ENCODE data around the gene C17orf50. TPM values are rescaled to one million over a fixed set of nuclear protein-coding genes. Genes with fewer than 3 reads are reported as not detected.
"Not testable (repeated sequence)": the region's sequence is repeated elsewhere in the genome, so short reads cannot be mapped to it uniquely, and the experiment has no call there.

Gene C17orf50
- total RNA-seq, 2 experiments from 2014 or later, result not detected

DNA sequence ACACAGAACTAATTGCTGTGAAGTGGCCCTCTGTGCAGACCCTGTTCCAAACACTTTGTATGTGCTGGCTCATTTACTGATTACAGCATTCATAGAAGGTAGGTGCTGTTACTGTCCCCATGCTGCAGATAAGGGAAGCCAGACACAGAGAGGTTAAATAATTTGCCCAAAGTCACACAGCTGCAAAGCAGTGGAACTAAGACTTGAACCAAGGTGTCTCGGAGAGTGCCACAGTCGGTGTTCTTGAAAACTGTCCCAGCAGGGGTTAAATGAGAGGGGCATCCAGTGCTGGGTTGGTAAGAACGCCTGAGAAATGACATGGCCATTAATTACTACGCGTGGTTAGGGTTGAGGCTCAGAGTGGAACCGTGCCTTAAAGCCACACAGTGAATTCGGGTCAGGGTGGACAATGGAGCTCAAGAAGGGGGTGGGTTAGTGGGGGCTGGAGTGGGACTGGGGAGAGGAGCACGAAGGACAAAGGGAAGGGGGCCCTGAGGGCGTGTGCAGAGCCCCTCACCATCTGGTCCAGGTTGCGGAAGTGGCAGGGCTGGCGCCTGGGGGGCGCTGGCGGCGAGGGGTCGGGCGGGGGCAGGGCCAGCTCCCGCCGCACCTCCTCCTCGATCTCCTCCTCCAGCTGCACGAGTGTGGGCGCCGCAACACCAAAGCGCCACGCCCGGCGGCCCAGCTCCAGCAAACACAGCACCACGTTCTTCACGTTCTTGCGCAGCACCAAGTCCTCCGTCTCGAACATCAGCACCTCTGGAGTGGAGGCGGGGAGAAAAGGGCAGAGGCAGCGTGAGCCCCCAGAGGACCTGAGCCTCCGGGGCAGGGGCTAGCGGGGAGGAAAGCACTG is 10.9 kb upstream of the C17orf50 start:
- CTCF ChIA-PET, result interaction anchor here (0.6 to 7.6 kb wide), 7 partner anchors 10 to 195 kb away, joined by 3 to 58 read pairs (median 4); no protein-coding TSS in a partner anchor
- no peak overlapping the region for H3K4me3 Mint-ChIP-seq
- no peaks in the 10 kb centered on the region for H3K36me3 Mint-ChIP-seq
- DNase-seq, result no peak
- H3K9me3 Mint-ChIP-seq (ENCODE audit: low read depth), result no peaks in the 10 kb centered on the region
- H3K4me1 Mint-ChIP-seq, result peaks cover 8% of the 10 kb centered on the region
- H3K27me3 Mint-ChIP-seq, result peaks cover 49% of the 10 kb centered on the region
- ATAC-seq, result no peak
- H3K27ac Mint-ChIP-seq, result no peak overlapping the region

DNA sequence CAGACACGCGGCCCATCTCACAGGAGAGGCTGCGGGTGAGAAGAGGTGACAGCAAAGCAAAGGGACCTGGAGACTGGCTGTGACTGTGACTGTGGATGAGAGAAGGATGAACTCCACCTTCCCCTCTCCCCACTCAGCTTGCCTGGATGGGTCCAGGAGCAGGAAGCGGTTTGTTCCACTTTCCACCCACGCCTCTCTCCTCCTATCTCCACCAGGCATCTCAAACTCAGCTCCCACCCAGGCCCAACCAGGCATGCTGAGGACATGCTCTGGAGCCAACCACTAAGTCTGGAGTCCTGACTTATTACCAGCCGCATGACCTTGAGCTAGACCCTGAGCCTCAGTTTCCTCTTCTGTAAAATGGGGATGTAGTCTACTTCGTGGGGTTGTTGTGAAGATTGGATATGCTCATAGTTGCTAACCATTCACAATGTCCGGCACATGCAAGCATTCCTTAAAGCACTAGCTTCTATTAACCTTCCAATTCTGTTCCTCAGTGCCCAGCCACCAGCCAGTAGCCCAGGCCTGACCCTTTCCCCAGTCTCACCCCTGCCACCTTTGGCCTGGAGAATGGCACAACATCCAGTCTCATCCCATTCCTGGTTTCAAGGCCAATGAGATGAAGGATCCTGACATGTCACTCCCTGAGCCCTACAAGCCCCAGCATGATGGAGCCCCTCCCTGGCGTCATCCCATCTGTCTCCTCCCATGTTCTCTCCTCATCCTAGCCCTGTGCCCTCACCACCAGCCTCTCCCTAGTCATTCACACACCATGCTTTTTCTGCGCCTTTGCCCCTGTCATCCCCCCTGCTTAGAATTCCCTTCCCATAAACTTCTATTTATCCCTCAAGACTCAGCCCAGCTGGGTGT is 9.9 kb upstream of the C17orf50 start:
- ATAC-seq (no peak), DNase-seq (no peak)
- H3K36me3 Mint-ChIP-seq, result no peaks in the 10 kb centered on the region
- H3K4me3 Mint-ChIP-seq, result no peak overlapping the region
- no peak overlapping the region for H3K27ac Mint-ChIP-seq
- H3K27me3 Mint-ChIP-seq, result peaks cover 53% of the 10 kb centered on the region
- H3K9me3 Mint-ChIP-seq (ENCODE audit: low read depth), result no peaks in the 10 kb centered on the region
- CTCF ChIA-PET, result interaction anchor here (7.6 kb wide), 1 partner anchor 14 kb away, joined by 58 read pairs; no protein-coding TSS in a partner anchor
- peaks cover 8% of the 10 kb centered on the region for H3K4me1 Mint-ChIP-seq

DNA sequence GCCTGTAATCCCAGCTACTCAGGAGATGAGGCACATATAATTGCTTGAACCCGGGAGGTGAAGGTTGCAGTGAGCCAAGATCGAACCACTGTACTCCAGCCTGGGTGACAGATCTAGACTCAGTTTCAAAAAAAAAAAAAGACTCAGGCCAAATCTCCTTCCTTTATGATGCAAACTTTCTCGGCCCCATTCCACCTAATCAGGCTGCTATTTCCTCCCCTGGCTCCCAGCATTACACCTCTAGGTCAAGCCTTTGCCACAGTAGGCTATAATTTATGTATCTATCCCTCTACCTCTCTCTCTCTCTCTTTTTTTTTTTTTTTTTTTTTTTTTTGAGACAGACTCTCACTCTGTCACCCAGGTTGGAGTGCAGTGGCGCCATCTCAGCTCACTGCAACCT is 9.1 kb upstream of the C17orf50 start:
- not testable (repeated sequence) for H3K36me3 Mint-ChIP-seq; H3K4me3 Mint-ChIP-seq; H3K9me3 Mint-ChIP-seq (ENCODE audit: low read depth); DNase-seq; H3K4me1 Mint-ChIP-seq; H3K27ac Mint-ChIP-seq; ATAC-seq
- CTCF ChIA-PET, result interaction anchor here (7.6 kb wide), 1 partner anchor 14 kb away, joined by 58 read pairs; no protein-coding TSS in a partner anchor
- H3K27me3 Mint-ChIP-seq, result peaks cover 53% of the 10 kb centered on the region

DNA sequence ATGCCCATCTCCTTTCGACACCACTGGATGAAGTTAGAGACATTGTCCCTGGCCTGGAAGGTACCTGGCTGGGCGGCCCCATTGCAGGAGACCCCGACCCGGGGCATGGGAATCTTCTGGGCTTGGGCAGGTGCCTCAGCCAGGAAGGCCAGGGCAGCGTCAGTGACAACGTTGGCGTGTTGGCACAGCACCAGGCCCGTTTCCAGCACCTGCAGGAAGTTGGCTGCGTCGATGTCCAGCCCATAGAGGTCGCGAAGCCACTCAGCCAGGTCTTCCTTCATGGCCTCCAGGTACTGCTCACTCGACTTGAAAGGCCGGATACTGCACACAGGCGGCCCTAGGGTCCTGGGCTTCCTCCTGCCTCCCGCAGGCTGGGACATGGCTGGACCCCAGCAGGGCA is 8.2 kb upstream of the C17orf50 start:
- Mint-ChIP-seq H3K4me1 (peaks cover 8% of the 10 kb centered on the region), H3K27me3 (peaks cover 51% of the 10 kb centered on the region), H3K9me3 (ENCODE audit: low read depth) (no peaks in the 10 kb centered on the region), H3K27ac (no peak overlapping the region), H3K4me3 (no peak overlapping the region), H3K36me3 (no peaks in the 10 kb centered on the region)
- DNase-seq (no peak), ATAC-seq (no peak)
- CTCF ChIA-PET, result interaction anchor here (0.8 to 7.6 kb wide), 2 partner anchors 13 to 56 kb away, joined by 3 to 58 read pairs; partner anchors contain the start of gene TAF15

DNA sequence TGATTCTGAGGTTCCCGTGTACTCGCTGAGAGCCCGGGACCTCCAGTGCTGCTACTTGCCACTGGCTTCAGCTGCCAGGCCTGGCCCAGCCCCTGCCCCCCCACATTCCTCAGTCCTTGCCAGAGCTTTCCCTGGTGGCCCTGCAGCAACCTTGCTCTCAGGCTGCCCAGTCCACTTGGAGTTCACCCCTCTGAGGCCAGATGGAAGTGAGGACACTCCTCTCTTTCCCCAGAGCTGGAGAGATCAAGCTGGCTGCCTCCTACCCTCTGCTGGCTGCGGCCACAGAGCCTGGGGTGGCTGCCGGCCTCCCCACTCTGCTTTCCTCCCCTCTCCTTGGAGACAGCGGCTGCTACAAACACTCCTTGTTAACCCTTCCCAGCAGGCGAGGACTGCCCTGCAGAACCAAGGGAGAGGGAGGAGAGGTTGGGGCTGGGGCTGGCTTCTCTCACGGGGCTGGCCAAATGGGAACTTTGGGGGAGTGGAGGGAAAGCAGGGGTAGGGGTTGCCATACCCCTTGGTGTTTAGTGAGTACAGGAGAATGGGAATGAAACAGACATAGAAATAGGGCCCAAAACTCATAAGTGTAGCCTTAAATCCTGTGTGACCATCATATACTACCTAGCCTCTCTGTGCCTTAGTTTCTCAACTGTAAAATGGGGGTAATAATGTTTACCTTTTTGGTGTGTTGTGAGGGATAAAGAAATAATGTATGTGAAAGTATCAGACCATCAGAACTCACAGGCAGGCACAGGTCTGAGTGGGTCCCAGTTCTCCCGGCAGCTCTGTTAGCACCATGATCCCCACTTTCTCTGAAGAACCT is 7.5 kb upstream of the C17orf50 start, which contains the start of gene GAS2L2:
TSS of gene GAS2L2 (minus strand) at position 295 of the 820 bp plus-strand sequence. CDS start 389 bp downstream, outside the sequence.
- ATAC-seq, result no peak
- CTCF ChIA-PET, result interaction anchor here (0.6 to 7.6 kb wide), 3 partner anchors 12 to 56 kb away, joined by 3 to 58 read pairs (median 3); partner anchors contain the start of gene TAF15
- H3K4me1 Mint-ChIP-seq, result peaks cover 8% of the 10 kb centered on the region
- H3K27ac Mint-ChIP-seq, result no peak within 1 kb of the TSS
- H3K27me3 Mint-ChIP-seq, result peaks cover 49% of the 10 kb centered on the region
- H3K9me3 Mint-ChIP-seq (ENCODE audit: low read depth), result no peaks in the 10 kb centered on the region
- no peaks in the 10 kb centered on the region for H3K36me3 Mint-ChIP-seq
- no peak within 1 kb of the TSS for H3K4me3 Mint-ChIP-seq
- DNase-seq, result no peak

DNA sequence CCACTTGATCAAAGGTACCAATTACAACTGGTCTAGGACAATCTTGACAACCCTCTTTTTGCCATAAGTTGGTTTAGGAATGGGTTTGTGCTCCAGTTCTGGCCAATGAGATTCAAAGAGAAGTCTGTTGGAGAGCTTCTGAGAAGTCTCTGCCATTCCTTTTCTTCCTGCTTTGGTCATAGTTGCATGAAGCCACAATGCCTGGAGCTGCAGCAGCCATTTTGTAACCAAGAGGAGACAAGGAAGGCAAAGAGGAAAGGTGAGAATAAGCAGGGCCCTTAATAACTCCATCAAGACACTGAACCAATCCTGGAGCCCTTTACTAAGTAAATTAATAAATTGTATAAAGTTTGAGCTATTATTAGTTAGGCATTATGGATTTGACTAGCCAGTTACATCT is 3.4 kb upstream of the C17orf50 start:
- ATAC-seq, result no peak
- DNase-seq, result no peak
- no peaks in the 10 kb centered on the region for H3K9me3 Mint-ChIP-seq (ENCODE audit: low read depth)
- H3K27ac Mint-ChIP-seq, result no peak overlapping the region
- no peaks in the 10 kb centered on the region for H3K36me3 Mint-ChIP-seq
- CTCF ChIA-PET, result interaction anchor here (0.9 to 2.1 kb wide), 3 partner anchors 10 to 92 kb away, joined by 4 to 6 read pairs (median 4); no protein-coding TSS in a partner anchor
- peaks cover 17% of the 10 kb centered on the region for H3K27me3 Mint-ChIP-seq
- H3K4me3 Mint-ChIP-seq, result no peak overlapping the region
- no peaks in the 10 kb centered on the region for H3K4me1 Mint-ChIP-seq

DNA sequence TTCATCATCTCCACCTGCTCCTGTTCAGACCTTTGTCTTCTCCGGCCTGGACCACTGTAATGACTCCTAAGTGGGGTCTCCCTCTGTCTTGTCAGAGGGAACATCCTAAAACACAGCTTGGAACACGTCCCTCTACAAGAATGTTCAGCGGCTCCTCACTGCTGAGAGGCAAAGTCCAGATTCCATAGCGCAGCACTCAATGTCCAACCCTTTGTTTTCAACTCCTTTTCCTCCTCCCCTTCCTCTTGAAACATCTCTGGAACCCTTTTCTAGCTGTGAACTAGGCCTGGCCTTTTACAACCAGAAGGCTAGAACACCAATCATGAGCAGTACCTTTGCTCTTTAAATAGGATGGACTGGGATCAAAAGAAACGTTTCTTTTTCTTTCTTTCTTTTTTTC is 914 bp downstream of the C17orf50 start:
- no peak overlapping the region for H3K4me3 Mint-ChIP-seq
- H3K27ac Mint-ChIP-seq, result no peak overlapping the region
- H3K9me3 Mint-ChIP-seq (ENCODE audit: low read depth), result no peaks in the 10 kb centered on the region
- peaks cover 13% of the 10 kb centered on the region for H3K4me1 Mint-ChIP-seq
- no peaks in the 10 kb centered on the region for H3K36me3 Mint-ChIP-seq
- H3K27me3 Mint-ChIP-seq, result no peaks in the 10 kb centered on the region
- DNase-seq, result no peak
- ATAC-seq, result no peak
- CTCF ChIA-PET, result interaction anchor here (2.9 to 12.5 kb wide), 3 partner anchors 14 to 47 kb away, joined by 13 to 368 read pairs (median 106); partner anchors contain the start of genes MMP28 and TAF15

DNA sequence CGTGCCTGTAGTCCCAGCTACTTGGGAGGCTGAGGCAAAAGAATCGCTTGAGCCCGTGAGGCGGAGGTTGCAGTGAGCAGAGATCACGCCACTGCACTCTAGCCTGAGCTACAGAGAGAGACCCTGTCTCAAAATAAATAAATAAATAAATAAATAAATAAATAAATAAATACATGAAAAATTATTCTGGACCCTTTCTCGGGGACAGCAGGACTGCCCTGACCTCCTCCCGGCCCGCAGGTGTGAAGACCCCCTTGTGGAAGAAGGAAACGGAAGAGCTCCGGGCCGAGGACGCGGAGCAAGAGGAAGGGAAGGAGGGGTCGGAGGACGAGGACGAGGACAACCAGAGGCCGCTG is 3.1 kb downstream of the C17orf50 start:
- H3K4me3 Mint-ChIP-seq, result peak overlapping the region; percentile 76
- no peak overlapping the region for H3K27ac Mint-ChIP-seq
- CTCF ChIA-PET, result interaction anchor here (0.6 to 12.5 kb wide), 81 partner anchors 8 to 719 kb away, joined by 3 to 368 read pairs (median 4); partner anchors contain the start of genes CCL4L2, CCL5, GAS2L2 and MMP28
- no peaks in the 10 kb centered on the region for H3K36me3 Mint-ChIP-seq
- DNase-seq, result no peak
- H3K9me3 Mint-ChIP-seq (ENCODE audit: low read depth), result no peaks in the 10 kb centered on the region
- H3K4me1 Mint-ChIP-seq, result peaks cover 13% of the 10 kb centered on the region
- peaks cover 3% of the 10 kb centered on the region for H3K27me3 Mint-ChIP-seq
- ATAC-seq, result no peak

DNA sequence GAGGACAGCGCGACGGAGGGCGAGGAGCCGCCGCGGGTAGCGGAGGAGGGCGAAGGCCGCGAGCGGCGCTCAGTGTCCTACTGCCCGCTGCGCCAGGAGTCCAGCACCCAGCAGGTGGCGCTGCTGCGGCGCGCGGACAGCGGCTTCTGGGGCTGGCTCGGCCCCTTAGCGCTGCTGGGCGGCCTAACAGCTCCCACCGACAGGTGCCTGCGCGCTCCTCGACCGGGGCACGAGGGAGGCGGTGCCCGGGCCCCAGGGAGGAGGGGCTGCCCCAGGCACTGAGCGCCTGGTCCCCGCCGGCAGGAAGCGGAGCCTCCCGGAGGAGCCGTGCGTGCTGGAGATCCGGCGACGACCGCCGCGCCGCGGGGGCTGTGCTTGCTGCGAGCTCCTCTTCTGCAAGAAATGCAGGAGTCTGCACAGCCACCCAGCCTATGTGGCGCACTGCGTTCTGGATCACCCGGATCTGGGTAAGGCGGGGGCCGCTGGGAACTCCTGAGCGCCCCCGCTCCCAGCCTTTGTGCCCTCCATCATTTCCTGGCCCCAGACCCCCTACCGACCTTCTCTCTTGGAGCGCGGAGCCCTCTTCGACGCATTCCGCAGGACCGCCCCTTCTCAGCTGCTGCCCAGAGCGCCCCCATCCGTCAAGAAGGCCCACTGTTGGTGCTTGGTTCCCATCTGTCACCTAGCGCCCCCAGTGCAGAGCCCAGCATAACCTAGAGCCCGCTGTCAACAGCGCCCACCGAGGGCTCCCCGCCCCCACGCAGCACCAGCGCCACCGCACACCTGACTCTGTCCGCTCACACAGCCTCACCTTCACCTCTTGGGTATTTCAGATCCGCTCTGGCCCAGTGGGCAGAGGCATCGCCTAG is 3.7 kb downstream of the C17orf50 start:
- Mint-ChIP-seq H3K27me3 (peaks cover 3% of the 10 kb centered on the region), H3K36me3 (no peaks in the 10 kb centered on the region), H3K27ac (peak overlapping the region; percentile 54), H3K9me3 (ENCODE audit: low read depth) (no peaks in the 10 kb centered on the region), H3K4me1 (peaks cover 13% of the 10 kb centered on the region), H3K4me3 (peak overlapping the region; percentile 76)
- CTCF ChIA-PET, result interaction anchor here (0.6 to 12.5 kb wide), 83 partner anchors 8 to 719 kb away, joined by 3 to 368 read pairs (median 4); partner anchors contain the start of genes CCL4L2, CCL5, GAS2L2 and MMP28
- DNase-seq, result peak; percentile 90
- ATAC-seq, result peak; percentile 94

DNA sequence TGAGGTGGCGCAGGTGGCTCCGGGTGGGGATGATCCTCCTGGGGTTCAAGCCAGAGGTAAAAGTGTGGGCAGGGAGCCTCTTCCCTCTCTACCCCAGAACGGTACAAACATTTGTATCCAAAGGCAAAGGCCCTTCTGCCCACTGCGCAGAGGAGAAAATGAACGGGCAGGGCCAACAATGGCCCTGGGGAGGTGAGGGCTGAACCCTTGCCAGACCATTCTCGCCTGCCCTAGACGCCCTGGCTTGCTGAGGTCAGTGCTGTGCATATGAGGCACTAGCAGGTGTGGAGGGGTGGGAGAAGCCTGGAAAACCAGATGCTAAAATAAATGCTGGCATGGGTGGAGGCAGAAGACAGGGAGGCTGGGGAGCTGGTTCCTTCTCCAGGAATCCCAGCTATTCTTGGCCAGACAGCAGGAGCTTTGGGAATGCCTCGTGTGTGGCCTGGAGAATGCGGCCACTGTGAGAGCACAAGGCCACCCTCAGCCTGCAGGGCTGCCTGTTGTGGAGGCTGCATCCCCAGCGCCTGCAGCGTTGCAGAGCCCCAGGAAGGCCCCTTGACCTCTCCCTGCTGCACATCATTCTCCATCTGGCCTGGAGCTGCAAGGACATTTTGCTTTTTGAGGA is 4.5 kb downstream of the C17orf50 start:
- Mint-ChIP-seq H3K9me3 (ENCODE audit: low read depth) (no peaks in the 10 kb centered on the region), H3K27ac (no peak overlapping the region), H3K36me3 (no peaks in the 10 kb centered on the region), H3K27me3 (peaks cover 3% of the 10 kb centered on the region), H3K4me1 (peaks cover 13% of the 10 kb centered on the region), H3K4me3 (peak overlapping the region; percentile 76)
- ATAC-seq, result no peak
- DNase-seq, result no peak
- CTCF ChIA-PET, result interaction anchor here (0.8 to 12.5 kb wide), 24 partner anchors 12 to 638 kb away, joined by 3 to 368 read pairs (median 7); partner anchors contain the start of genes GAS2L2, MMP28 and TAF15

DNA sequence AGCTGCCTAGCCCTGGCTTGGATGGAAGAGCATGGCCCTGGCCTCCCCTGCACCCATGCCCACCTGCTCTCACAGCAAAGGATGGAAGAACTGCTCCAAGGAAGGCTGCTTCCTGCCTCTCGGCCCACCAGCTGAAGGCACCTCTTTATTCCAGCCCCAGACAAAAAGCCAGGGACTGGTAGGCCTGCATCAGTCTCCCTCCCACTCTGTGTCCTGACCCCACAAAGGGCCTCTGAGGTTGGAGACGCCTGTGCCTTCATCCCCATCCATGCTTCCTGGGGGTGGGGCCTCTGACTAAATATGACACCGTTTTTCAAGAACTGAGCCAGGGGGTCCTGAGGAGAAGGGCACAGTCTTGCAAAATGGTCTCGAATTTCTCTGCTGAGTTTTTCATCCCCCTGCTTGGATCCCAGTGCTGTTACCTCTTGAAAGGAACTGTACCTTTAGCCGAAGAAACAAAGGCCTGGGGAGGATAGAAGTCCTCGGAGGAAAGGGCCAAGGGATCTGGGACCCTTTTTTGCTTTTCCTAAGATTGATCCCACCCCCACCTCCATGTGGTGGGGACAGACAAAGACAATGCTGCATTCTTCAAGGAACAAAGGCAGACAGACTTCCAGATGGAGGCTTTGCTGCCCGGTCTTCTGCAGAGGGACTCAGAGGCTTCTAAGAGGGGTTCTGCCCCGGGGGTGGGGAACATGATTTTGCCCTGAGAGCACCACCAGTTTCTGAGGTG is 5.2 kb downstream of the C17orf50 start:
- ATAC-seq (no peak), DNase-seq (no peak)
- CTCF ChIA-PET, result interaction anchor here (0.8 to 12.5 kb wide), 10 partner anchors 15 to 638 kb away, joined by 3 to 368 read pairs (median 18); partner anchors contain the start of genes GAS2L2, MMP28 and TAF15
- H3K9me3 Mint-ChIP-seq (ENCODE audit: low read depth), result no peaks in the 10 kb centered on the region
- H3K4me1 Mint-ChIP-seq, result peaks cover 13% of the 10 kb centered on the region
- no peak overlapping the region for H3K4me3 Mint-ChIP-seq
- H3K36me3 Mint-ChIP-seq, result no peaks in the 10 kb centered on the region
- H3K27me3 Mint-ChIP-seq, result peaks cover 3% of the 10 kb centered on the region
- no peak overlapping the region for H3K27ac Mint-ChIP-seq
